IPS-18a (cell line): Measurements from ENCODE around the gene MLLT3.

ENCODE experiments used
- H3K27ac ChIP-seq: one replicate; pipeline ENCODE4 v1.5.1; 2013; ENCODE audit warnings: low read length
- H3K27me3 ChIP-seq: one replicate; pipeline ENCODE4 v1.6.1; 2013; ENCODE audit warnings: mild to moderate bottlenecking, low read length; ENCODE audit not compliant: control insufficient read depth, insufficient read depth
- H3K36me3 ChIP-seq: one replicate; pipeline ENCODE4 v1.6.1; 2013; ENCODE audit warnings: low read depth, low read length; ENCODE audit not compliant: control insufficient read depth
- H3K4me1 ChIP-seq: one replicate; pipeline ENCODE4 v1.6.1; 2013; ENCODE audit warnings: low read depth, low read length; ENCODE audit not compliant: control insufficient read depth
- H3K4me3 ChIP-seq: one replicate; pipeline ENCODE4 v1.5.1; 2013; ENCODE audit warnings: low read length
- H3K9ac ChIP-seq: one replicate; pipeline ENCODE4 v1.6.1; 2013; ENCODE audit warnings: mild to moderate bottlenecking, low read length, moderate library complexity
- H3K9me3 ChIP-seq: one replicate; pipeline ENCODE4 v1.6.1; 2013; ENCODE audit warnings: low read depth, low read length; ENCODE audit not compliant: control insufficient read depth

MLLT3 gene

DNA sequence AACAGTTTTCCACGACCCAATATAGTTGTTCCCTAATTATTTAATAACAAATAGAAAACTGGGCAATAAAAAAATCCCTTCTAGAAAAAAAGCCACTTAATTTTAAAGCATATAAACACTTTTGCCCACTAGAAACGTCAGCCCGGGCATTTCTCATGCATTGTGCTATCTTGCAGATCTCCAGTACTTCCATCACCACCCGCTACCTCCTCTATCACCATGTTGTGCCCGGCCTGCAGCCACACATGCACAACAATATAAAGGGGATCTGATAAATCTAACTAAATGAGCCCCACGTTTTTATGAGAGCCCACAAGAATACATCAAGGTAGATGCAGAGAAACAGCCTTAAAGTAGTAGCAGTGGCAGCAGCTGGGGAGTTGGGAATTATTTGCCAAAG, 272.7 kb downstream of the MLLT3 start:
- Histone ChIP-seq H3K4me1 (no peaks in the 10 kb centered on the region), H3K27ac (no peak overlapping the region), H3K4me3 (no peak overlapping the region), H3K27me3 (no peaks in the 10 kb centered on the region), H3K9me3 (no peaks in the 10 kb centered on the region), H3K9ac (no peak overlapping the region), H3K36me3 (no peaks in the 10 kb centered on the region)

DNA sequence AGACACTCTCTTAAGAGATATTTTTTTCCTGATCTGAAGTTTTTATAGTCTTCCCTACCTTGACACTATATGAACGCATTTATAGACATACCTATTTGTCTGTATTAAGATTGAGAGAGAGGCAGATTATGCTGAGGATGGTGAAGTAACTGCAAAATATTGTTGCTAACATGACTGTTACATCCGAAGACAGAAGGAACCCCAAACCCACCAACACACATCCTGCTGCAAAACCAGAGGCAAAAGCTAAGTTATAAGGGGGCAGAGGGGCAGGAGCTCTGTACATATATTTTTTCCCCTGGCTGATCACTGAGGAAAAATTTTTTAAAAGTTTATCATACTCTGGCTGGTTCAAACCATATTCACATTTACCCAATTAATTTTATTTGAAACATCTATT, 279.0 kb downstream of the MLLT3 start:
- H3K4me1 ChIP-seq: peaks cover 13% of the 10 kb centered on the region
- H3K27ac ChIP-seq: no peak overlapping the region
- no peak overlapping the region for H3K4me3 ChIP-seq
- no peaks in the 10 kb centered on the region for H3K36me3 ChIP-seq
- H3K27me3 ChIP-seq: no peaks in the 10 kb centered on the region
- no peaks in the 10 kb centered on the region for H3K9me3 ChIP-seq
- H3K9ac ChIP-seq: no peak overlapping the region

DNA sequence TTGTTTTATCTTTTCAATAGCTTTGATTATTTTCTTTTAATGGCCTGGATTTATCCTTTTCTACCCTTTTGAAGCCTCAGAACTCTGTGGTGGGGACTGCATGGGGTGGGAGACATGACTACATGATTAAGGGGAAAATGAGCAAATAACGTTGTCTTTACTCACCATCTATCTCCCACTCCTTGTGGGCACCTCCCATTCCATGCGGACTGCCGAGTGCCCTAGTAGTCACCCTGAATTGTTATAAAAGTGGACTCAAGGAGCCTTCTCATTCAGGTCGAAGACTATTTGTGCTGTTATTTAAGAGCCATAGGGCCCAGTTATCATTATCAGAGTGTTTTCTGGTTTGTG, 281.8 kb downstream of the MLLT3 start:
- H3K27me3 ChIP-seq: no peaks in the 10 kb centered on the region
- no peak overlapping the region for H3K4me3 ChIP-seq
- no peaks in the 10 kb centered on the region for H3K36me3 ChIP-seq
- no peaks in the 10 kb centered on the region for H3K9me3 ChIP-seq
- peaks cover 13% of the 10 kb centered on the region for H3K4me1 ChIP-seq
- H3K9ac ChIP-seq: no peak overlapping the region
- H3K27ac ChIP-seq: no peak overlapping the region

DNA sequence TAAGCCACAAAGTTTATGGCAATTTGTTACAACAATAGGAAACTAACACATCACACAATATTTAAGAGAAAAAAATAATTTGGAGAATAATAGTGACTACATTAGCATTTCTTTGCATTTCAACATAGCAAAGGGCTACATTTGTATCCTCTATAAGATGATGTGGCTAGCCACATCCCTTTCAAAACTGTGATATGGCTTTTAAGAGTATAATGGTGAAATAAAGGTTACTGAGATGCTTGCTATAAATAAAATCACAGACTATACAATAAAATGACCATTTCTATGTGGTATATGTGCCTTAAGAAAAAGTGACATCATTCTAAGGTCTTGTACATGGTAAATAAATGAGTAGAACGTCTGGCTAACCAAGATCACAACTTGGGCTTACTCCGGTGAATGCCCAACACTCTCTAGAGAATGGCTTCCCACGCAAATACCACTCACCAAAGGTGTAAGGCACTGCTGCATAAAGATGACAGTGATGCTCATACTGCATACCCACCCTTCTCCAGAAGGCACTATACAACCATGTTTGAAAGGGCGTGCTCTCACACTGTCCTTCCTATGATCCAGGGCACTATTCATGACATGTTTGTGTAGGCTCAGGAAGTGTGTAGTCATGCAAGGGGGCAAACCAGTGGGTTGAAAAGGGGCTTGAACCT, 286.5 kb downstream of the MLLT3 start:
- Histone ChIP-seq H3K4me1 (peaks cover 13% of the 10 kb centered on the region), H3K27ac (no peak overlapping the region), H3K9ac (no peak overlapping the region), H3K9me3 (no peaks in the 10 kb centered on the region), H3K36me3 (no peaks in the 10 kb centered on the region), H3K27me3 (no peaks in the 10 kb centered on the region), H3K4me3 (no peak overlapping the region)

DNA sequence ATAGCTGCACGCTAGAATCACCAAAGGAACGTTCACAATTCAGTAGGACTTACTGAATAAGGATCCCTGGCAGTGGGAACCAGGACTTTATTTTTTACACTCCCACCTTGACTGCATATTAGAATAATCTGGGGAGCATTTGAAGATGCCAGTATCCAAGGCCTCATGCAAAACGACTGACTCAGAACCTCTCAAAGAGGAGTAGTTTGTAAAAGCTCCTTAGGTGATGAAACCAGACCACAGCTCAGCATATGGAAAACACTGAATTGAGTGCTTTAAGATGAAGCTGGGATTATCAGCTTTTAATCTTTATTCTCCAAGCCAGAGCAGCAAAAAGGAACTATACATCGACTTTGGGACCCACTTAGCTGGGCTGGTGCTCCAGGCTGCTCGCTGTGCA, 288.3 kb downstream of the MLLT3 start:
- Histone ChIP-seq H3K9me3 (no peaks in the 10 kb centered on the region), H3K9ac (no peak overlapping the region), H3K36me3 (no peaks in the 10 kb centered on the region), H3K4me3 (no peak overlapping the region), H3K27me3 (no peaks in the 10 kb centered on the region), H3K27ac (no peak overlapping the region), H3K4me1 (no peaks in the 10 kb centered on the region)

DNA sequence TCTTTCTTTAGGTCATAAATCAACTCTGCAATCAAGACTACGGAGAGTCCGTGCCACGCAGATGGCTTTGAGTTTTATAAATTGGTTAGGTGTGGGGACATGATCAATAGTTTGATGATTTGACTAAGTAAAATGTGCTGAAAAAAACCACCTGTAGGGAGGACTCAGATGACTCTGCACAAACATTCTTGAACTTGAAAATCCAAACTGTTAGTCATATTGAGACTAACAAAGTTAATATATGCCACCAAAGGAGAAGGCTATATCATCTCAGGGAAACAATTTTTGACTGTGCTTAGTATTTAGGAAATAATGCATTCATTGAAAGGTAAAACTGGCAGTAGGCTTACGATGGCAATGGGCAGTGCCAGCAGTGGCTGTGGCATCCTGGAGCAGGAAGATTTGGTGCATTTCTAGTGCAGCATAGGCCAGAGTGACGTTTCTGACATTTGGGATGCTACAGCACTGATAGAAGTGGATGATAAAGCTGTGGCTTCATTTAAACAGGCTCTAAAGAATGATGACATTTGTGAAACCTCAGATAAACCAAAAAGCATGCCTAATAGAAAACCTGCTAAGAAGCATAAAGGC, 291.1 kb downstream of the MLLT3 start:
- no peaks in the 10 kb centered on the region for H3K4me1 ChIP-seq
- H3K9me3 ChIP-seq: no peaks in the 10 kb centered on the region
- H3K27ac ChIP-seq: no peak overlapping the region
- no peak overlapping the region for H3K9ac ChIP-seq
- H3K4me3 ChIP-seq: no peak overlapping the region
- H3K36me3 ChIP-seq: no peaks in the 10 kb centered on the region
- no peaks in the 10 kb centered on the region for H3K27me3 ChIP-seq

DNA sequence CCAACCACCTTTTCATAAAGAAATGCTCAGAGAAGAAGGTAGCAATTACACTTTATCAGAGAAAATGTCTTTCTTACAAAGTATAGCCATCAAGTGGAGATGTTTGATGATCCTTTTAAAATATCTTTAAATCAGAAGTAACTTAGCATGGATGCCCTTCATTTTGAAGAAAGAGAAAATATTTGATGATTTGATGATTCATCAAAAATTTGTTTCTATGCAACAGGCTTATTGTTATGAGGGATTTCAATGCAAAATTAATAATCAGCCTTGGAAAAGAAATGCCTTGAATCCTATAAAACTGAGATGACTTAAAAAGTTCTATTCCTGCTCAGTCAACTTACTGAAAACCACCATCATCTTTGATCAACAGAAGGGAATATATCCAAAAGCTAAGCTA, 291.6 kb downstream of the MLLT3 start:
- Histone ChIP-seq H3K9ac (no peak overlapping the region), H3K4me1 (no peaks in the 10 kb centered on the region), H3K36me3 (no peaks in the 10 kb centered on the region), H3K9me3 (no peaks in the 10 kb centered on the region), H3K27me3 (no peaks in the 10 kb centered on the region), H3K4me3 (no peak overlapping the region), H3K27ac (no peak overlapping the region)

DNA sequence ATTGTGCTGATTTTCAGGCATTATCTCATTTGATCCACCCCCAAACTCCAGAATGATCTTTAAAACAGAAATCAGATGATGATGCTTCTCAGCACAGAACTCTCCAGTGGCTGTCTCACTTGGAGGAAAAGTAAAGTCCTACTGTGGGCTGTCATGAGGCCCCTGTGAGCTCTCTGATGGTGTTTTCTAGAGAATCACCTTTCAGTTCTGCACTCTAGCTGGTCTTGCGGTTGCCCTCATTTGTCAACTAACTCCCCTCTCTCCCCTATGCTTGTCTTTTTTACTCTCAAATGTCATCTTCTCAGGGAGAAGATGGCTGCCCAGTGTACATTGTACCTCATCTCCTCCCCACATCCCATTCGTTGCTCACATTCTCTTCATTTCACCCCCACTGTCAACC, 295.8 kb downstream of the MLLT3 start:
- no peak overlapping the region for H3K4me3 ChIP-seq

DNA sequence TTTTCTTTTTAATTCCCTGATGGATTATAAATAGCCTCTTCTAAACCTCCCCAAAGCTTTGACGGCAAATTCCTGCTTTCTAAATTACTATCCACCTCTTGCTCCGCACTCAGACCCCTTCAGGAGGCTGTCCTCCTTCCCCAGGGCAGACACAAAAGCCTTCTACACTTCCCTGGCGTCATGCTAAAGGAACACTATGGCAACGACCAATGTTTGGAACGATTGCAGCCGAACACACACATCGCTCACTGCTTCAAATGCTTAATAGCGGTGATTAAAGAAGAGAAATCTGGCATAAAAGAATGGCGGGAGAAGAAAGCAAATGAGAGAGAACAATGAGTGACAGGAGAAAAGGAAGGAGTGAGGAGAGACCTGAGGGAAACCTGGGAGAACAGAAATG, 297.3 kb downstream of the MLLT3 start:
- H3K4me3 ChIP-seq: no peak overlapping the region
- no peaks in the 10 kb centered on the region for H3K36me3 ChIP-seq
- H3K4me1 ChIP-seq: no peaks in the 10 kb centered on the region
- no peaks in the 10 kb centered on the region for H3K27me3 ChIP-seq
- no peaks in the 10 kb centered on the region for H3K9me3 ChIP-seq
- H3K27ac ChIP-seq: no peak overlapping the region
- no peak overlapping the region for H3K9ac ChIP-seq

More for the DNA sequence above, 295.8 kb downstream of the MLLT3 start:
- Histone ChIP-seq H3K9ac (no peak overlapping the region), H3K27me3 (no peaks in the 10 kb centered on the region), H3K9me3 (no peaks in the 10 kb centered on the region), H3K4me1 (no peaks in the 10 kb centered on the region), H3K27ac (no peak overlapping the region), H3K36me3 (no peaks in the 10 kb centered on the region)

DNA sequence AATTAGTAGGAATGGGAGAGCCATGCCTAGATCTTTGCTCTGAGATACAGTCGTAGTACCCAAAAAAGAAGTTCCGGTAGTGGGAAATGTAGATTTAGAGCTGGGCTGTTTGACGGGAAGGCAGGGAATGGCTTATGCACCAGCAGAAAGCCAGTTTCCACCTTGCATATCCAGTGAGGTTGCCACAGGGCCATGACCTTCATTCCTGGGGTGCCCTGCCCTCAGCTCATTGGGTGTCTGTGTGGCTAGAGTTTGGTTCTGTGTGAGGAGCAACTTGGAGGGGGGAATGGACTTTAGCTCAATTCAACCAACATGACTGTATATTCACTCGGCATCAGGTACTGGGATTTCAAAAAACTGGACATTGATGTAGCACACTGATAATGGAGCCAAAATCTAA, 300.1 kb downstream of the MLLT3 start:
- no peak overlapping the region for H3K4me3 ChIP-seq
- no peaks in the 10 kb centered on the region for H3K36me3 ChIP-seq
- no peaks in the 10 kb centered on the region for H3K27me3 ChIP-seq
- H3K9me3 ChIP-seq: no peaks in the 10 kb centered on the region
- H3K27ac ChIP-seq: no peak overlapping the region
- H3K4me1 ChIP-seq: no peaks in the 10 kb centered on the region
- no peak overlapping the region for H3K9ac ChIP-seq

DNA sequence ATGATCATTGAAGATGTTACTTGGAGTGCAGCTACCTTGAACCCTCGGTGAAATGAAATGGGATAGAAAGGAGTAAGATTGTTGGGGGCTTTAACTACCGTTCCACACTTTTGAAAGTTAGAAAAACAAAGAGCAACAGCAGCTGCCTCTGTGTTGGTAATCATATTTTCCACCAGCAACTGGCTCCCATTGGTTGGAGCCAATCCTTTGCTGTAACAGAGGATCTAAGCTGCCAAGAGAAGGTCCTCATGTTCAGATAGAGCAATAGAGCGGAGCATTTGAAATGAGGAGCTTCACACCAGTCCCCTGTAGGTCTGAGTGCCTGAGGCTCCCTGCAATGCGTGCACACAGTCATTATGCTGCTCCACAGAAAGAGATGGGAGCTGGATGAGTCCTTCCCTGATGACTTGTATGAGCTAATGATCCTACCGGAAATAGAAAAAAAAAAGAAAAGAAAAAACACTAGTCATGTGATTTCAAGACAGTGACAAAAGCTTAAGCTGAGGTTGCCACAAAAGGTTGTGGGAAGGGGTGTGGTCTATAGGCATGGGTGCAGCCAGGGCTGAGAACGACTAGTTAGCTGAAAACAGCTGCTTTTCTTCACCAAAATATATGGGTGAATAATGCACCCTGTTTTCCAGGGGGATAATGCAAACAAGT, 300.7 kb downstream of the MLLT3 start:
- no peak overlapping the region for H3K9ac ChIP-seq
- no peaks in the 10 kb centered on the region for H3K9me3 ChIP-seq
- H3K27me3 ChIP-seq: no peaks in the 10 kb centered on the region
- H3K4me3 ChIP-seq: no peak overlapping the region
- H3K4me1 ChIP-seq: no peaks in the 10 kb centered on the region
- H3K27ac ChIP-seq: no peak overlapping the region
- H3K36me3 ChIP-seq: no peaks in the 10 kb centered on the region

DNA sequence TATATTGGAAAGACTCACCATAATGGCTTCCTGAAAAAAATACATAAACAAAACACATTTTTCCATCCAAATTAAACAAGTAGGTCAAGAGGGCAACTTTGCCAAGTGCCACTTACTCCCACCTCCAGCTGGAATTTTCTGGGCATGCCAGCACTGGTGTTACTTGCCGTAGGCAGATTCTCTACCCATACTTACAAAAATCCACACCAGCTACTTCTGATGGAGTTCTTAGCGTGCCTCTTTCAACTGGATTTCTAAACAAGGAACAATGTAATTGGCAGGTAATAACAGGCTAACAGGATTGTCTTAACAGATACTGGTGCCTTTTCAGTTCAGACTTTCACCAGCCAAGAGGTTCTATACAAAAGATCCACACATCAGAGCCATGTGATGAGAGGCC, 301.4 kb downstream of the MLLT3 start:
- H3K4me1 ChIP-seq: no peaks in the 10 kb centered on the region
- no peak overlapping the region for H3K9ac ChIP-seq
- no peak overlapping the region for H3K4me3 ChIP-seq
- no peaks in the 10 kb centered on the region for H3K36me3 ChIP-seq
- H3K9me3 ChIP-seq: no peaks in the 10 kb centered on the region
- H3K27me3 ChIP-seq: no peaks in the 10 kb centered on the region
- H3K27ac ChIP-seq: no peak overlapping the region
